ENCODE measurements around the gene PDCD6IP.
"Not testable (repeated sequence)": the region's sequence is repeated elsewhere in the genome, so short reads cannot be mapped to it uniquely, and the experiment has no call there.

PDCD6IP gene

DNA sequence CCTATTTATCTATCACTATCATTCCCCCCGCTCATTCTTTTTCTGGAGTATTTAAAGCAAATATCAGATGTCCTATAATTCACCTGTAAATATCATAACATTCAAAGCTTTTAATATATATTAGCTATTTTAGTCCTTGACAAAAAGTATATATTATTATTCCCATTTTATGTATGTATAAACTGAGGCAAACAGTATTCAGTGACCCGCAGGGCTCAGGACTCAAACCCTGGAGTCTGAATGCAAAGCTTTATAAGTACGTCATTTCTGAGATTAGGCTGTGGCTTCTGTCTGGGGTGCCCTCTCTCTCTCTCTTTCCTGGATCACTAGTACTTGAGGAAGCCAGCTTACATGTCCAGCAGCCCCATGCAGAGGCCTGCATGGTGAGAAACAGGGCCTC is 20.4 kb upstream of the PDCD6IP start:
- Mint-ChIP-seq H3K4me1 (peaks cover 13% of the 10 kb centered on the region), H3K4me3 (no peak overlapping the region), H3K27me3 (ENCODE audit: low read depth, poor library complexity) (no peaks in the 10 kb centered on the region), H3K9me3 (peaks cover 2% of the 10 kb centered on the region), H3K27ac (no peak overlapping the region), H3K36me3 (ENCODE audit: low read depth) (no peaks in the 10 kb centered on the region)
- TF ChIP-seq, protein P1, sequence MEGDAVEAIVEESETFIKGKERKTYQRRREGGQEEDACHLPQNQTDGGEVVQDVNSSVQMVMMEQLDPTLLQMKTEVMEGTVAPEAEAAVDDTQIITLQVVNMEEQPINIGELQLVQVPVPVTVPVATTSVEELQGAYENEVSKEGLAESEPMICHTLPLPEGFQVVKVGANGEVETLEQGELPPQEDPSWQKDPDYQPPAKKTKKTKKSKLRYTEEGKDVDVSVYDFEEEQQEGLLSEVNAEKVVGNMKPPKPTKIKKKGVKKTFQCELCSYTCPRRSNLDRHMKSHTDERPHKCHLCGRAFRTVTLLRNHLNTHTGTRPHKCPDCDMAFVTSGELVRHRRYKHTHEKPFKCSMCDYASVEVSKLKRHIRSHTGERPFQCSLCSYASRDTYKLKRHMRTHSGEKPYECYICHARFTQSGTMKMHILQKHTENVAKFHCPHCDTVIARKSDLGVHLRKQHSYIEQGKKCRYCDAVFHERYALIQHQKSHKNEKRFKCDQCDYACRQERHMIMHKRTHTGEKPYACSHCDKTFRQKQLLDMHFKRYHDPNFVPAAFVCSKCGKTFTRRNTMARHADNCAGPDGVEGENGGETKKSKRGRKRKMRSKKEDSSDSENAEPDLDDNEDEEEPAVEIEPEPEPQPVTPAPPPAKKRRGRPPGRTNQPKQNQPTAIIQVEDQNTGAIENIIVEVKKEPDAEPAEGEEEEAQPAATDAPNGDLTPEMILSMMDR (IDR thresholded peaks at IDR 0.05): no peak
- no peak for DNase-seq

DNA sequence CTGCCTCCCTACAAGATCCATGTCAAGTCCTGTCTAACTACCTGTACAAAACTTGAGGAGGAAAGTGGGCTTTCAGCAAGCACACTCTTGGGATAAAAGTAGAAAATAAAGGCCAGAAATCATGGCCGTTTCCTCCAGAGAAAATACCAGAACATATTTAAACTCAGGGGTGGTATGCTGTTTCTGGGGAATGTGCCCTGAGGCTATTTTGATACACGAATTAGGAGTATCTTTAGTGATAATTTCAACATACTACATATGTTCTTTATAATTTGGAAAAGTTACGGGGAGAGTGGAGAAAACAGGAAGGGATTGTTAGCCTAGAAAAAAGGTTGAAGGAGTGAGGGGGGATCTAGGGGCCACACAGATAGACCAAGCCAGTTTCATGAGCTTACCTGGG is 18.7 kb upstream of the PDCD6IP start:
- H3K9me3 Mint-ChIP-seq: peaks cover 4% of the 10 kb centered on the region
- no peaks in the 10 kb centered on the region for H3K4me1 Mint-ChIP-seq
- no peak for DNase-seq
- no peaks in the 10 kb centered on the region for H3K36me3 Mint-ChIP-seq (ENCODE audit: low read depth)
- TF ChIP-seq, protein P1 (IDR thresholded peaks at IDR 0.05): no peak
- H3K27me3 Mint-ChIP-seq (ENCODE audit: low read depth, poor library complexity): no peaks in the 10 kb centered on the region
- H3K27ac Mint-ChIP-seq: no peak overlapping the region
- H3K4me3 Mint-ChIP-seq: no peak overlapping the region

DNA sequence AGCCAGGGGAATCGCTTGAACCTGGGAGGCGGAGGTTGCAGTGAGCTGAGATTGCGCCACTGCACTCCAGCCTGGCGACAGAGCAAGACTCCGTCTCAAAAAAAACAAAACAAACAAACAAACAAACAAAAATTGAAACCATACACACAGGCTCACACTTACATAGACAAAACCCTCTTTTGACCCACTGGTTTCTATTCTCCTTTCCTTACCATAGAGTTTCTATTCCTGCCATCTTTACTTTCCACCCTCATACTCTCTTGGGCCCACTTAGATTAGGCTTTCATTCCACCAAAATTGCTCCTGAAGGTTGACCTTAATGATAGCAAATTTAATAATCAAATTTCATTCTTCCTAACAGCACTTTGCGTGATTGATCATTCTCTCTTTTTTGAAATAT is 17.0 kb upstream of the PDCD6IP start:
- not testable (repeated sequence) for H3K27ac Mint-ChIP-seq; H3K27me3 Mint-ChIP-seq (ENCODE audit: low read depth, poor library complexity); H3K9me3 Mint-ChIP-seq; H3K4me1 Mint-ChIP-seq; H3K4me3 Mint-ChIP-seq; DNase-seq; H3K36me3 Mint-ChIP-seq (ENCODE audit: low read depth)

DNA sequence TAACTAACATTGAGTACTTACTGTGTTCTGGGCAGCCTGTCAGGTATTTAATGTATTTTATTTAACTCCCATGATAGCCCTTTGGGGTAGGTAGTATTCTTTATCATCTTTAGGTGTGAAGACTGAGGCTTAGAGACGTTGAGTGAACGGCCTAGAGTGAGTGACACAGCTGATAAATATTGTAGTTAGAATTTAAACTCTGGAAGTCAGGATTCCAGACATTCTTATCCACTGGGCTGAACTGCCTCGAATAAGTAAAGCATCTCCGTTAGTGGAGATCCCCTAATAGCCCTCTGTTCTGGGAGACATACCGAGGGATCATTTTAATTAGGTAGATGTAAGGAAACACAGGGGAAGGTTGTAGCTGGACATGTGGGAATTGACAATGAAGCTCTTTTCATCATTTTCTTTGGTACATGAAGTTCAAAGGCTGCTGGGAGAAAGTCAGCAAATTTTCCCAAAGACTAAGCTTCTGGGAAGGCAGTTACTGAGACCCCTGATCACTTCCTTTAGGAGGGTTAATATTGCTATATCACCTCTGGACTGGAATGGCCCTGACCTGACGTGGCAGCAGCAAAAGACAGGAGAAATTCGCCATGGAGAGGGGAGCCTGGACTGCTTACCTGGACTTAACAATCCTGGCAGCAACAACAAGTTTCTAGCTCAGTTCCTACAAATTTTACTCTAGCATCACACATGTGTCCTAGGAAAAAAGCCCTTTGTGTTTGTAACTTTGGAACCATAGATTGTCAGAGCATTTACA is 11.7 kb upstream of the PDCD6IP start:
- H3K4me1 Mint-ChIP-seq: peaks cover 5% of the 10 kb centered on the region
- no peak overlapping the region for H3K27ac Mint-ChIP-seq
- TF ChIP-seq, protein P1 (IDR thresholded peaks at IDR 0.05): no peak
- no peaks in the 10 kb centered on the region for H3K27me3 Mint-ChIP-seq (ENCODE audit: low read depth, poor library complexity)
- H3K4me3 Mint-ChIP-seq: peak overlapping the region; percentile 79
- H3K9me3 Mint-ChIP-seq: peaks cover 4% of the 10 kb centered on the region
- DNase-seq: no peak
- H3K36me3 Mint-ChIP-seq (ENCODE audit: low read depth): no peaks in the 10 kb centered on the region

DNA sequence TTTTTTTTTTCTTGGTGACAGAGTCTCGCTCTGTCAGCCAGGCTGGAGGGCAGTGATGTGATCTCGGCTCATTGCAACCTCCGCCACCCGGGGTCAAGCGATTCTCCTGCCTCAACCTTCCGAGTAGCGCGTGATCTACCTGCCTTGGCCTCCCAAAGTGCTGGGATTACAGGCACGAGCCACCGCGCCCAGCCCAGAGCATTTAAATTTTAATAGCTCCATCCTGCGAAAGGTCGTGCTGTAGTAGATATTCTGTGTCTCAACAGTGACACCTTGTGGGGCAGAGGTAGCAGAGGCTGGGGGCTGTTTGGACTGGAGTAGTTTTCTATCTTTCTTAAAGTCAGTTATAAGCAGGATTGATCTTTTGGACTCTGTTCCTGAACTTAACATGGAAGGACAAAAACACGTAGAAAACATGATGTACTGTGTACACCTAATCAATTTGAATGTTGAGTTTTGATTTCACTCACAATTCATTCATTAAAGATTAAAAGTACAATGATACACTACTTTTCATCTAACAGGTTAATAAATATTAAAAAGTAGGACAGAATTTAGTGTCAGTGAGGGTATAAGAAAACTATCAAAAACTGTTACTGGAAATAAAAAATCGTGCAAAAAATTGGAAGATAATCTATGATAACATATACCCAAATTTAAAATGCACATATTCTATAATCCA is 11.0 kb upstream of the PDCD6IP start:
- Mint-ChIP-seq H3K9me3 (peaks cover 4% of the 10 kb centered on the region), H3K36me3 (ENCODE audit: low read depth) (no peaks in the 10 kb centered on the region), H3K4me3 (peak overlapping the region; percentile 79), H3K27ac (no peak overlapping the region), H3K27me3 (ENCODE audit: low read depth, poor library complexity) (no peaks in the 10 kb centered on the region), H3K4me1 (peaks cover 5% of the 10 kb centered on the region)
- DNase-seq: peak; percentile 58
- TF ChIP-seq, protein P1 (IDR thresholded peaks at IDR 0.05): peak; percentile 78

DNA sequence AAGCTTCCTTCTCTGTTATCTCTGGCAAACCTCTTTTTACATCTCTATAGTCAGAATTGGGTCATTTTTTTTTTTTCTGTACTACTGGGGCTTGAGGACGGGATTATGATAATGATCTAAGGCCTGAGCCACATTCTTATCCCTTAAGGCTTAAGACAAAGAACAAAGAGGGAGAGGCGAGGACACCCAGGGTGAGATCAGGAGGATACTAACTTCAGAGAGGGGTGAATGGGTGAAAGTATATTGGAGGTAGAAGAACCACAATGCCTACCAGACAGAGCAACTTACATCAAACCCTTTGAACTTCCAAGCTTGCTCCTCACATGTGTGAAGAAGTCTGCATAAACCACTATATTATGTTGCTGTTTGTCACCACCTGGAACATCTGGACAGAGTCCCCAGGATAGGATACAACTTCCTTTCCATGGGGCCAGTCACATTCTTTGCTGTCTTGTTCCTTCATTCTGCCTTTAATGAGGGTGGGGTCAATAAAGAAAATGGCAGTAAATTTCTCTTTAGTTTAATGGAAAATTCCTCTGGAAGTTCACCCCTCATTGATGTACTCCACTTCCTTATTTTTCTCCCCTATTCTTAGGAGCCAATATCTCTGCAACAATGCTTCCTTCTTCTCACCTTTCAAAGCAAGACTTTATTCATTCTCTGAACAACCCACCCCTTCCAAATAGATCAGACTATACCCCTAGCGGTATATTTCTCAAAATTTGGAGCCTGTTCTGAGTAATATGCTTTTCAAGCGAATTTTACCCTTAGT is 9.1 kb upstream of the PDCD6IP start:
- H3K4me3 Mint-ChIP-seq: no peak overlapping the region
- TF ChIP-seq, protein P1 (IDR thresholded peaks at IDR 0.05): no peak
- H3K27me3 Mint-ChIP-seq (ENCODE audit: low read depth, poor library complexity): peaks cover under 1% of the 10 kb centered on the region
- no peaks in the 10 kb centered on the region for H3K9me3 Mint-ChIP-seq
- DNase-seq: no peak
- no peaks in the 10 kb centered on the region for H3K36me3 Mint-ChIP-seq (ENCODE audit: low read depth)
- H3K27ac Mint-ChIP-seq: no peak overlapping the region
- peaks cover 5% of the 10 kb centered on the region for H3K4me1 Mint-ChIP-seq

All from nephron progenitor cell (in vitro differentiated cells).